22Rv1 (cell line): Measurements from ENCODE around the gene TSPAN4.

Experiments used
- CTCF ChIP-seq: fragments of 450-650 bp; IDR thresholded peaks from 2 replicates; pipeline ENCODE4 v1.5.1; 2017; ENCODE audit warnings: mild to moderate bottlenecking
- ZFX ChIP-seq: fragments of 450-650 bp; IDR thresholded peaks from 2 replicates; pipeline ENCODE4 v1.6.1; 2017; ENCODE audit warnings: antibody characterized with exemption, borderline replicate concordance

GRCh38 chr11:823441-824291 lies 19.0 kb upstream of the TSPAN4 start:
- TF ChIP-seq CTCF: no peak
- no peak for TF ChIP-seq ZFX
